ENCODE results near the gene NLRP1. TPM values are rescaled to one million over a fixed set of nuclear protein-coding genes. Genes with fewer than 3 reads are reported as not detected.

Gene NLRP1
- total and polyA plus RNA-seq, 2 donors (not counting 3 experiments of a cell fraction or from before 2014, with no cell fraction given) = 43.8 to 53.9 TPM

DNA sequence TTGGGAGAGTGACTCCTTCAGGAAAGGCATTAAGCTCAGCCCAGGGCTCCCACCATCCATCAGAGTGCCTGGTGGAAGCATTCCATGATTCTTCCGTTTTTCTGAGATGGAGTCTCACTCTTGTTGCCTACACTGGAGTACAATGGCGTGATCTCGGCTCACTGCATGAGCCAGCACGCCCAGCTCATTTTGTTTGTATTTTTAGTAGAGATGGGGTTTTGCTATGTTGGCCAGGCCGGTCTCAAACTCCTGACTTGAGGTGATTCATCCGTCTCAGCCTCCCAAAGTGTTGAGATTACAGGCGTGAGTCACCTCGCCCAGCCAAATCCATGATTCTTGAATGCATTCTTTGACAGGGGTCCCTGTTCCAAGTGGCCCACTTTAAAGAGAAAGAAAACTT lies 74.8 kb downstream of the NLRP1 start:
- Histone ChIP-seq H3K27ac (ENCODE audit: insufficient read depth, low read depth, low read length) (no peak overlapping the region), H4K20me1 (replicated peaks; ENCODE audit: control insufficient read depth, extremely low read depth, insufficient read depth, low read length) (no peaks in the 10 kb centered on the region), H3K9me3 (replicated peaks; ENCODE audit: control insufficient read depth, insufficient read depth, low read length) (no peaks in the 10 kb centered on the region), H2AFZ (ENCODE audit: low read depth, low read length) (no peak overlapping the region), H3K9me1 (replicated peaks; ENCODE audit: control insufficient read depth, extremely low read depth, insufficient read depth, low read length) (no peaks in the 10 kb centered on the region), H3K4me3 (replicated peaks in 1 of 3; ENCODE audit: insufficient read depth in 1 of 3, low read depth in 1 of 3, low read length in 3 of 3) (no peak overlapping the region), H3K4me1 (ENCODE audit: control insufficient read depth, extremely low read depth, insufficient read depth, low read length) (no peaks in the 10 kb centered on the region), H3K36me3 (ENCODE audit: control insufficient read depth in 2 of 2, extremely low read depth in 1 of 2, insufficient read depth in 2 of 2, low read length in 2 of 2) (peaks cover 0 to 4% of the 10 kb centered on the region in 2 experiments), H3K27me3 (ENCODE audit: control insufficient read depth in 2 of 2, insufficient read depth in 2 of 2, low read length in 2 of 2) (no peaks in the 10 kb centered on the region), H3K79me2 (ENCODE audit: control insufficient read depth, insufficient read depth, low read length) (no peaks in the 10 kb centered on the region), H3K4me2 (ENCODE audit: insufficient read depth, low read length) (no peak overlapping the region), H3K9ac (replicated peaks; ENCODE audit: extremely low read depth, insufficient read depth, low read length) (no peak overlapping the region)
- ChIA-PET CTCF (interaction anchor here (0.9 kb wide), 1 partner anchor 23 kb away, joined by 3 read pairs; the partner anchor contains the start of genes DERL2 and MIS12), POLR2A (no interaction called here)
- no peak for TF ChIP-seq POLR2AphosphoS5 (IDR thresholded peaks at IDR 0.05; ENCODE audit: insufficient read depth, low read depth, low read length)
- peak; percentile 11 for TF ChIP-seq FOS (IDR thresholded peaks at IDR 0.05; ENCODE audit: borderline replicate concordance, insufficient read depth, low read length)
- TF ChIP-seq CTCF (IDR thresholded peaks at IDR 0.05; ENCODE audit: extremely low read depth in 1 of 2, insufficient read depth in 1 of 2, low read depth in 1 of 2, low read length in 2 of 2) = no peak
- peak; percentile 59 for FAIRE-seq
- DNase-seq (ENCODE audit: low read depth, low spot score) = no peak
- no TSS peak for BruUV-seq (replicated peaks)
- intact Hi-C loops (cut with micrococcal nuclease) (no loop called here), dilution Hi-C loops (cut with MboI; ENCODE audit: extremely low pct_ligation_motif_present, low sequenced_read_pairs) (no loop called here)

DNA sequence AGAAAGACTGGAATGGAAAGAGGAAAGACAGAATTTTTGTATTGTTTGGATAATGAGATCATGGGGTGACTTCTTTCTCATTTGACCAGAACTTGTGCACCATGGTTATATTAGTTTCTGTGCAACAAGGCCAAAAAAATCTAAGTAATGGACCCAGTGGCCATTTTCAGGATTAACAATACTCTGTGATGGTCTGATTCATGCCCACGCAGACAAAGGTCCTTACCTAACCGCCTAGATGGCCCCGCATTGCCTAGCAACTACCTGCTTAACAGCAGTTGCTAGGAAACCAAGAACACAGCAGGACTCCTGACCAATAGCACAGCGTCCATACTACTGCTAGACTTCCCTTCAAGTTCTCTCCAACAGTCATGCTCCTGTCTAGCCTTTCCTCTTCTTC lies 75.5 kb downstream of the NLRP1 start:
- ChIA-PET CTCF (interaction anchor here (0.9 kb wide), 1 partner anchor 23 kb away, joined by 3 read pairs; the partner anchor contains the start of genes DERL2 and MIS12), POLR2A (interaction anchor here (0.7 kb wide), 1 partner anchor 18 kb away, joined by 3 read pairs; no protein-coding TSS in a partner anchor)
- H3K4me3 ChIP-seq (replicated peaks in 1 of 3; ENCODE audit: insufficient read depth in 1 of 3, low read depth in 1 of 3, low read length in 3 of 3) = no peak overlapping the region
- BruUV-seq (replicated peaks) = no TSS peak
- H2AFZ ChIP-seq (ENCODE audit: low read depth, low read length) = no peak overlapping the region
- H3K27ac ChIP-seq (ENCODE audit: insufficient read depth, low read depth, low read length) = no peak overlapping the region
- no peaks in the 10 kb centered on the region for H3K9me3 ChIP-seq (replicated peaks; ENCODE audit: control insufficient read depth, insufficient read depth, low read length)
- H3K79me2 ChIP-seq (ENCODE audit: control insufficient read depth, insufficient read depth, low read length) = no peaks in the 10 kb centered on the region
- H4K20me1 ChIP-seq (replicated peaks; ENCODE audit: control insufficient read depth, extremely low read depth, insufficient read depth, low read length) = no peaks in the 10 kb centered on the region
- dilution Hi-C loops (cut with MboI; ENCODE audit: extremely low pct_ligation_motif_present, low sequenced_read_pairs) = no loop called here
- no peaks in the 10 kb centered on the region for H3K27me3 ChIP-seq (ENCODE audit: control insufficient read depth in 2 of 2, insufficient read depth in 2 of 2, low read length in 2 of 2)
- DNase-seq (ENCODE audit: low read depth, low spot score) (no peak), FAIRE-seq (no peak)
- H3K9me1 ChIP-seq (replicated peaks; ENCODE audit: control insufficient read depth, extremely low read depth, insufficient read depth, low read length) = no peaks in the 10 kb centered on the region
- no peaks in the 10 kb centered on the region for H3K4me1 ChIP-seq (ENCODE audit: control insufficient read depth, extremely low read depth, insufficient read depth, low read length)
- no peak overlapping the region for H3K9ac ChIP-seq (replicated peaks; ENCODE audit: extremely low read depth, insufficient read depth, low read length)
- no peak for TF ChIP-seq FOS (IDR thresholded peaks at IDR 0.05; ENCODE audit: borderline replicate concordance, insufficient read depth, low read length)
- TF ChIP-seq CTCF (IDR thresholded peaks at IDR 0.05; ENCODE audit: extremely low read depth in 1 of 2, insufficient read depth in 1 of 2, low read depth in 1 of 2, low read length in 2 of 2) = no peak
- TF ChIP-seq POLR2AphosphoS5 (IDR thresholded peaks at IDR 0.05; ENCODE audit: insufficient read depth, low read depth, low read length) = no peak
- TF ChIP-seq EZH2 (IDR thresholded peaks at IDR 0.05; ENCODE audit: borderline replicate concordance, low read depth, low read length, severe bottlenecking) = no peak
- TF ChIP-seq JUN (IDR thresholded peaks at IDR 0.05; ENCODE audit: borderline replicate concordance, insufficient read depth, insufficient read length, low read depth) = no peak
- no peak for TF ChIP-seq GATA2 (IDR thresholded peaks at IDR 0.05; ENCODE audit: insufficient read depth, insufficient read length, low read depth, low read length)
- TF ChIP-seq MYC (IDR thresholded peaks at IDR 0.05; ENCODE audit: low read depth, low read length) = no peak
- TF ChIP-seq MAX (IDR thresholded peaks at IDR 0.05; ENCODE audit: insufficient read depth, insufficient read length) = no peak
- no peak for TF ChIP-seq POLR2A (IDR thresholded peaks at IDR 0.05; ENCODE audit: low read depth, low read length)
- no peak overlapping the region for H3K4me2 ChIP-seq (ENCODE audit: insufficient read depth, low read length)
- intact Hi-C loops (cut with micrococcal nuclease) = no loop called here
- peaks cover 0 to 2% of the 10 kb centered on the region in 2 experiments for H3K36me3 ChIP-seq (ENCODE audit: control insufficient read depth in 2 of 2, extremely low read depth in 1 of 2, insufficient read depth in 2 of 2, low read length in 2 of 2)

Data from endothelial cell of umbilical vein (primary cell).